HG03378 (cell line): ENCODE data around the gene ZNF154.
"Not testable (repeated sequence)": the region's sequence is repeated elsewhere in the genome, so short reads cannot be mapped to it uniquely, and the experiment has no call there.

ENCODE experiments used
- ATAC-seq: cut with Tn5 transposase; IDR thresholded peaks from one replicate; pipeline ENCODE4 v1.9.1; 2021; ENCODE audit warnings: mild to moderate bottlenecking, moderate library complexity; ENCODE audit not compliant: unreplicated experiment

Gene ZNF154

GRCh38 chr19:57708641-57709361 is at the start of gene ZNF154:
TSS of gene ZNF154 (minus strand) at chr19:57709204. CDS start at chr19:57708971, 233 bp downstream.
- ATAC-seq: no peak

GRCh38 chr19:57757941-57758340 is 48.9 kb upstream of the ZNF154 start:
- ATAC-seq: no peak

GRCh38 chr19:57755031-57755430 is 46.0 kb upstream of the ZNF154 start:
- no peak for ATAC-seq

- ATAC-seq: no peak
These were observed 45.2 kb upstream of the ZNF154 start for GRCh38 chr19:57754091-57754673.

GRCh38 chr19:57748029-57748428 is 39.0 kb upstream of the ZNF154 start:
- no peak for ATAC-seq

GRCh38 chr19:57747472-57747807 is 38.4 kb upstream of the ZNF154 start:
- no peak for ATAC-seq

DNA sequence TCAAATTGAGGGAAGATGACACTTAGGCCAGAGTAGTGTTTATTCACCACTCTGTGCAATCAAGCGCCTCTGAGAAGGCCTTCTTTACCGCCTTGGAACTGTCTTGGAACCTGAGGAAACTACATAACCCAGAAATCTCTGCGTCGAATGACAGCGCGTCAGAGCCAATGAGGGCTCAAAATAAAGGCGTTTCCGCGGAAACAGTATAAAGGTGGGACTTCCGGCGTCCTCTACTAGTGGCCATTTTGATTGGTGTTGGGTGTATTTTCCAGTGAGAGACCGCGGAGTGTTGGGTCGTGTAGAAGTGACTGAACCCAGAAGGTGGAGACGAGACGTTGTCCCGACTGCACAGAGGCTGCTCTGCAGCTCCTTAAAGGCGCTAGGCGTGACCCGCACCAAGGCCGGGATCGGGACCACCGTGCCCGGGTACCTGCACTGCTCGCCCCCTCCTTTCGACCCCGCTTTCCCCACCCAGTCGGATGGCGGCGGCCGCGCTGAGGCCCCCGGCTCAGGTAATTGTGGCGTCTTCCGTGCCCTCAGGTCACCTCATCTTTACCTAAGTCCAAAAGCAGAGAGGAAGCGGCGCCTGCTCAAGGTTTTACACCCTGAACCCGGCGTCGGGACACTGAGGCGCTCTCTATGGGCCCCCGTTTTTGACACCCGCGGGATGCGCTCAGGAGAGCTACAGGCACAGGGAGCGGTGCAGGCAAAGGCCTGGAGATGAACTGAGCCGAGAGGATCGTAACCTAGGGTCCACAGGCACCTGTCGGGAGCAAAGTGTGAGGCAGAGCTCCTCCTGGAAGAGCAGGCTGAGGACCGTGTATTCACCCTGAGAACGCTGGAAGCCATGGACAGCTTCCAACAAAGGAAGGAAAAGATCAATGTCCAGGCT is 37.8 kb upstream of the ZNF154 start, which contains the start of gene ZNF776:
ZNF776 (plus strand) TSS at position 236 of the 892 bp plus-strand sequence; CDS start at position 480, 244 bp downstream.
- peak; percentile 98 for ATAC-seq

DNA sequence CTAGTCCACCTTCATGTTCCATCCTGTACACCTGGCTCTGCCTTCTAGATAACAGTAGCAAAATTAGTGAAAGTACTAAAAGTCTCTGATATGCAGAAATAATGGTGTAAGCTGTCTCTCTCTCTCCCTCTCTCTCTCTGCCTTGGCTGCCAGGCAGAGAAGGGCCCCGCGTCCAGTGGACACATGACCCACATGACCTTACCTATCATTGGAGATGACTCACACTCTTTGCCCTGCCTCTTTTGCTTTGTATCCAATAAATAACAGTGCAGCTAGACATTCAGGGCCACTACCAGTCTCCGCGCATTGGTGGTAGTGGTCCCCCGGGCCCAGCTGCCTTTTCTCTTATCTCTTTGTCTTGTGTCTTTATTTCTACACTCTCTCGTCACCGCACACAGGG is 29.8 kb upstream of the ZNF154 start:
- ATAC-seq: not testable (repeated sequence)

GRCh38 chr19:57738320-57738719 is 29.3 kb upstream of the ZNF154 start:
- ATAC-seq: not testable (repeated sequence)

- ATAC-seq: no peak
These were observed 11.9 kb upstream of the ZNF154 start for GRCh38 chr19:57720878-57721277.

DNA sequence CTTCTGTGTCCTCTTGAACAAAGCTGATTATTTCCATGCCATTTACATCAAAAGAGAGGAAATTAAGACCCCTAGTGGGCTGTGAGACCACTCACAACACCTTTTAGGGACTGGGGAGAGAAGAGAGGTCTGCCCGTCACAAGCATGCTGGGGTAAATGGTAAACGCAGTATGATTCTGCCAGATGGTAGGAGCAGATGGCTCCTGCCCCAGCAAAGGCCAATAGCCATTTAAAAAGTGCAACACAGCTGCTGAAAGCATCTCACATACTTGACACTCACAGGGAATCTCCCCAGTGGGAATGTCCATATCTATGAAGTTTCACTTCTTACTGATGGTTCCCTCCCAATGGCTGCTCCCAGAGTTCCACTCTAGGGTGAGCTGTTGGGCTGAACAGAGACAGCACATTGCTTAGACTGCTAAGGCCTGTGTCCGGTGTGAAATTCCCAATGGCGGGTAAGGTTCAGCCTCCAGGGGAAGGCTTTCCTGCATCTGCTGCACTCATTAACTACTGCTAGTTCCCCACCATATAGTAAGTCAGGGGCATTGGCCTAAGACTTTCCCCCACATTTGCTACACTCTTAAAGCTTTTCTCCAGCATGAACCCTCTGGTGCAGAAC is 11.0 kb upstream of the ZNF154 start:
- no peak for ATAC-seq

GRCh38 chr19:57719424-57719823 is 10.4 kb upstream of the ZNF154 start:
- ATAC-seq: no peak

- no peak for ATAC-seq
These were observed 3.2 kb upstream of the ZNF154 start for GRCh38 chr19:57712222-57712621.

- ATAC-seq: no peak
These were observed 612 bp upstream of the ZNF154 start for GRCh38 chr19:57709616-57710015.

DNA sequence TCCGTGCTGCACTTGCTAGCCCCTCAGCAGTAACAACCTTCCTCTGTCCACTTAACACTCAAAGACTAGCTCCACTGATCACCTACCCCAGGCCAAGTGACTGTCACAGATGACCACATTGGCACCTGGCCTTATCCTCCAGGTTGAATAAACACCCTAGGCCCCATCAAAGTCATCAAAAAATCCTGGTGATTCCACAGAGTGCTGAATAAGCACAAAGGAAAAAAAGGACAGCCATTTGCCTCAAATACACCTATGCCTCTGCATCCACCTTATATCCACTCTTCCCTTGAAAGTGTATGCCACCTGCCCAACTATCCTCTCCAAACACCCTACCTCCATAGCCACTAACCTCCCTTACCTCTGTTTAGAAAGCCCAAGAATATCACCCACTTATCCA is 2.7 kb downstream of the ZNF154 start:
- no peak for ATAC-seq

DNA sequence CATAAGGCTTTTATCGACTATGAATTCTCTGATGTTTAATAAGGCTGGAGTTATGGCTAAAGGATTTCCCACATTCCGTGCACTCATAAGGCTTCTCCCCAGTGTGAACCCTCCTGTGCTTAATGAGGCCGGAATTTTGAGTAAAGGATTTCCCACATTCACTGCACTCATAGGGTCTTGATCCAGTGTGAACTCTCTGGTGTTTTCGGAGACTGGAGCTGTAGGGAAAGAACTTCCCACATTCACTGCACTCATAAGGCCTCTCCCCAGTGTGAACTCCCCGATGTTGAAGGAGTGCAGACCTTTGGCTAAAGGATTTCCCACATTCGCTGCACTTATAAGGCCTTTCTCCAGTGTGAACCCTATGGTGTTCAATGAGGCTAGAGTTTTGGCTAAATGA is 7.4 kb downstream of the ZNF154 start:
- no peak for ATAC-seq

DNA sequence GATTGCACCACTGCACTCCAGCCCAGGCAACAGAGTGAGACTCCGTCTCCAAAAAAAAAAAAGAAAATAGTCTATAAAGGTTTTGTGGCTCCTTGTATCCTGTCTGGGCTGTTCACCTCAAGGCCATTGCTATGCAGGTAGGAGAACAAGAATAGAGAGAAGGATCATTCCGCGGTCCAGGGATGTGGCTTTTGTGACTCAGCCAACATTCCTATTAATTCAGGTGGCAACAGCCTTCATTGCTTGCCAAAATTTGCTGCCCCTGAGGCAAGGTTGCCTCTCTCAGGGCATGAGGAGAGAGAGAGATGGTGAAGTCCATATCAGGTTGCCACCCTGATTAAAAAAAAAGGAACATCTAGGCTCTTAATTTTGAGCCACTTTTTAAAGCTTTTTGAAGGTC is 19.3 kb downstream of the ZNF154 start:
- ATAC-seq: no peak

GRCh38 chr19:57688011-57688763 is 20.8 kb downstream of the ZNF154 start:
- ATAC-seq: no peak

GRCh38 chr19:57687363-57688010 is 21.5 kb downstream of the ZNF154 start:
- ATAC-seq: no peak

DNA sequence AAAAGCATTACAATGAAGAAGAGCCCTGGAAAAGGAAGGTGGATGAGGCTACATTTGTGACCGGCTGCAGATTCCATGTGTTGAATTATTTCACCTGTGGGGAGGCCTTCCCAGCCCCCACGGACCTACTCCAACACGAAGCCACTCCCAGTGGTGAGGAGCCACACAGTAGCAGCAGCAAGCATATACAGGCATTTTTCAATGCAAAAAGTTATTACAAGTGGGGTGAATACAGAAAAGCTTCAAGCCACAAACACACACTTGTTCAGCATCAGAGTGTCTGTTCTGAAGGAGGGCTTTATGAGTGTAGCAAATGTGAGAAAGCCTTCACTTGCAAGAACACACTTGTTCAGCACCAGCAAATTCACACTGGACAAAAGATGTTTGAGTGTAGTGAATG is 22.3 kb downstream of the ZNF154 start:
- no peak for ATAC-seq
